Femur (tissue), 1 donor: Measurements from ENCODE around the gene STXBP5L.
"Not testable (repeated sequence)": the region's sequence is repeated elsewhere in the genome, so short reads cannot be mapped to it uniquely, and the experiment has no call there.

ENCODE experiments used
- DNase-seq: peaks from one replicate; pipeline ENCODE4 v3.0.0-alpha.2; 2017

Gene STXBP5L

DNA sequence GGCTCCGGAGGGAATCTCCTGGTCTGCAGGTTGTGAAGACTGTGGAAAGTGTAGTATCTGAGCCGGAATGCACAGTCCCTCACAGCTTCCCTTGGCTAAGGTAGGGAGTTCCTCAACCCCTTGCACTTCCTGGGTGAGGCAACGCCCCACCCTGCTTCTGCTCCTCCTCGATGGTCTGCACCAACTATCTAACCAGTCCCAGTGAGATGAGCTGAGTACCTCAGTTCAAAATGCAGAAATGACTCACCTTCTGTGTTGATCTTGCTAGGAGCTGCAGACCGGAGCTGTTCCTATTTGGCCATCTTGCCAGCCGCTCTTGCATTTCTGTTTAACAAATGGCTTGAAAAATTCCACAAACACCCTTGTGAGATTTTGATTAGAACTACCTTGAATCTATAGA lies 156.1 kb downstream of the STXBP5L start:
- no peak for DNase-seq

DNA sequence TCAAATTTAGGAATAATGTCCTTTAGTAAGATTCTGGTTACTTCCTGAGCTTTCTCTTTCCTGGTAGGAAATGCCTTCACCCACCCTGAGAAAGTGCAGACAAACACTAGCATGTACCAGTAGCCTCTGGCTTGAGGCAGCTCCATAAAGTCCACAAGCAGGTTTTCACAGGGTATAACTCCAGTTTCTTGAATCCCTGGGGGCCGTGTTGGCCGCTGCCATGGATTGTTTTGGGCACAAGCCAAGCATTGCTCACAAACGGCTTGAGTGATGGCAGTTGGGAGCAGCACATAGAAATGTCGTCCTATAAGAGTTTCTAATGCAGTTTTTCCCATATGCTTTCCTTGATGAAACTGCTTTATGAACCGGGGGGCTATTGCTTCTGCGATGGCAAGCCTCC lies 164.1 kb downstream of the STXBP5L start:
- DNase-seq: peak; percentile 32

DNA sequence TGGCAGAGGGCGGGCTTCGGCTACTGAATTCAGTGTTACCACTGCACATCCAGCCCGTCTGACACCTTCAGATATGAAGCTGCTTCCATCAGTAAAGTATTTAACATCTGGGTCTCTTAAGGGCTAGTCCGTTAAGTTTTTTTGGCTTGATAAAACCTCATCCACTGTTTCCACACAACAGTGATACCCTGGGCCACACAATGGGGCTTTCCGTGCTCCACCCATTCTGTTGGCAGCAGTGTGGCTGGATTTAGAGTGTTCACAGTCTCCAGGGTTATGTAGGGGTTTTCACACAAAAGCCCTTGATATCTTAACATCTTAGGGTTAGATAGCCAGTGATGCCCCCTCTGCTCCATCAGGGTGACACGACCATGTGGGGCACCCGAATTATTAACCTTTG lies 165.0 kb downstream of the STXBP5L start:
- no peak for DNase-seq

DNA sequence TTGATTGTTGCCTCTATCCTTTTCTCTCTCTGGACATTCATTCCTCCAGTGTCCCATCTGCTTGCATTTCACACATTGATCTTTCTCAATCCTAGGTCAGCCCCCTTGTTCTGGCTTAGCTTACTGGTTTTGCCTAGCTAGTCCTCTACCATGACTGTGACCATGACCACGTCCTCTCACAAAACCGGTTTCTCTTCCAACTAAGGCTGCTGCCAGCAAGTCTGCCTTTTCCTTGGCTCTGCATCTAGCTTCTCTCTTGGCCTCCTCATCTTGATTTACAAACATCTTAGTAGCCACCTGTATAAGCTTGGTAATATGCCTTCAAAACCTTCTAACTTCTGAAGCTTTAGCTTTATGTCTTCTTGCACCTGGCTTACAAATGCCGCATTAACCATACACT lies 167.2 kb downstream of the STXBP5L start:
- no peak for DNase-seq

DNA sequence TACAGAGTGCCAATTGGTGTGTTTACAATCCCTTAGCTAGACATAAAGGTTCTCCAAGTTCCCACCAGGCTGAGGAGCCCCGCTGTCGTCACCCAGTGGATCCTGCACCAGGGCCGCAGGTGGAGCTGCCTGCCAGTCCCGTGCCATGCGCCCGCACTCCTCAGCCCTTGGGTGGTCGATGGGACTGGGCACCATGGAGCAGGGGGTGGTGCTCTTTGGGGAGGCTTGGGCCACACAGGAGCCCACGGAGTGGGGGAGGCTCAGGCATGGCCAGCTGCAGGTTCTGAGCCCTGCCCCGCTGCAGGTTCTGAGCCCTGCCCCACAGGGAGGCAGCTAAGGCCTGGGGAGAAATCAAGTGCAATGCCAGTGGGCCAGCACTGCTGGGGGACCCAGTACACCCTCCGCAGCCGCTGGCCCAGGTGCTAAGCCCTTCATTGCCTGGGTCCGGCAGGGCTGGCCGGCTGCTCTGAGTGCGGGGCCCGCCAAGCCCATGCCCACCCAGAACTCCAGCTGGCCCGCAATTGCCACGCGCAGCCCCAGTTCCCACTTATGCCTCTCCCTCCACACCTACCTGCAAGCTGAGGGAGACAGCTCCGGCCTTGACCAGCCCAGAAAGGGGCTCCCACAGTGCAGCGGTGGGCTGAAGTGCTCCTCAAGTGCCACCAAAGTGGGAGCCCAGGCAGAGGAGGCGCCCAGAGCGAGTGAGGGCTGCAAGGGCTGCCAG lies 170.5 kb downstream of the STXBP5L start:
- not testable (repeated sequence) for DNase-seq

DNA sequence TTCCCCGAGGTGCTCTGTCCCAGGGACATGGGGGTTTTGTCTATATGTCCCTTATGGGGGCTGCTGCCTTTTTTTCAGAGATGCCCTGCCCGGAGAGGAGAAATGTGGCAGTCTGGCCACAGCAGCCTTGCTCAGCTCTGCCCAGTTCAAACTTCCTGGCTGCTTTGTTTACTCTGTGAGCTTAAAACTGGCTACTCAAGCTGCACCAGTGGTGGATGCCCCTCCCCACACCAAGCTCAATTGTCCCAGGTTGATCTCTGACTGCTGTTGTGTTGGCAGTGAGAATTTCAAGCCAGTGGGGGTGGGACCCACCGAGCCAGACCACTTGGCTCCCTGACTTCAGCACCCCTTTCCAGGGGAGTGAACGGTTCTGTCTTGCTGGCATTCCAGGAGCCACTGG lies 188.9 kb downstream of the STXBP5L start:
- no peak for DNase-seq

DNA sequence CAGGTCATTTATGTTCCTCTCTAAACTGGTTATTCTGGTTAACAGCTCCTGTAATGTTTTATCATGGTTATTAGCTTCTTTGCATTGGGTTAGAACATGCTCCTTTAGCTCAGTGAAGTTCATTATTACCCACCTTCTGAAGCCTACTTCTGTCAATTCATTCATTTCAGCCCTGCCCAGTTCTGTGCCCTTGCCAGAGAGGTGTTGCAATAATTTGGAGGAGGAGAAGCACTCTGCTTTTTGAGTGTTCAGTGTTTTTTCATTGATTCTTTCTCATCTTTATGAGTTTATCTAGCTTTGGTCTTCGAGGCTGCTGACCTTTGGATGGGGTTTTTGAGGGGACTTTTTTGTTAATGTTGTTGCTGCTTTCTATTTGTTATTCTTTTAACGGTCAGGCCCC lies 203.1 kb downstream of the STXBP5L start:
- not testable (repeated sequence) for DNase-seq

DNA sequence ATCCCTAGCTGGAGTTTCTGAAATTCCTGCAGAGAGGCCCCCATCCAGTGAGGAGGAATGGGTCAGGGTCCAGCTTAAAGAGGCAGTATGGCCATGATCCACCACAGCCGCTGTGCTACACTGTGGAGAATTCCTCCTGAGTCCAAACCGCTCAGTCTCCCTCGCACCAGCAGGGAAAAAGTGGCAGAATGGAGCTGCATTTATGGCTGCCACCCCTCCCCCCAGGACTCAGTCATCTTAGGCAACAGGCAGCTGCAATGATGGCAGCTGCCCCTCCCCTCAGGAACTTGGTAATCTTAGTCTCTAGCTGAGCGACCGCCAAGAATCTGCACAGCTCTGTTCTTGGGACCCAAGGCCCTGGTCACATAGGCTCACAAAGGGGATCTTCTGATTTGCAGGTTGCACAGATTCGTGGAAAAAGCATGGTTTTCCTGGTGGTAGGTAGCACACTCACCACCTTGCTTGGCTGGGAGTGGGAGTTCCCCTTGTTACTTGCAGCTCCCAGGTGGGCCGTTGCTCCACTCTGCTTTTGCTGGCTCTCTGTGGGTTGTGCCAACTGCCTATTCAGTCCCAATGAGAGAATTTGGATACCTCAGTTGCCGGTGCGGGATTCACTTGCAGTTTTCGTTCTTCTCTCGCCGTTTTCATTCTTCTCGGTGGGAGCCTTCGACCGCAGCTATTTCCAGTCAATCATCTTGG lies 204.1 kb downstream of the STXBP5L start:
- no peak for DNase-seq

DNA sequence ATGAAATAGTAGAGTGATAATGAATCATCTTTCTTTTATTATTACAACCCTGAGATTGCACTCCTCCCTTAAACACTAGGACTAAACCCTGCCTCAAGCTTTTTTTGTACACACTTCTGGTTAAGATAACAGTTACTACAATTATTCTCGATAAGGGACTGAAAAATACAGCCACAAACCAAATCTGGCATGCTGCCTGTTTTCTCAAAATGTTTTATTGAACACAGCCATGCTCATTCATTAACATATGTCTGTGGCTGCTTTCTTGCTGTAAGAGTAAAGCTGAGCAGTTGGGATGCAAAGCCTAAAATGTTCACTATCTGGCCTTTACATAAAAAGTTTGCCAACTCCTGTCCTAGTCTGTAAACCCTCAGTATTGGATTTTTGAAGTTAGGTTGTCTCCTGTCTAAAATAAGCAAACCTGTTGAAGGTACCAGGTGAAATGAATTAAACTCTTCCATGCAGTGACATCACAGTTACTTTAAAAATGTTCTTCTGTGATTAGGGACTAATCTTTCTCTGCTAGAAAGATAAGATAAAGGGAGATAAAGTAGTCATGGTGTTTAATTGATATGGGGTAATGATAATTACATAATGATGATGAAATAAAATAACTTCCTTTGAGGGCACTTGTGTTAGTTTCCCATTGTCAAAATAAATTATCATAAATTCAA lies 218.2 kb downstream of the STXBP5L start:
- no peak for DNase-seq

DNA sequence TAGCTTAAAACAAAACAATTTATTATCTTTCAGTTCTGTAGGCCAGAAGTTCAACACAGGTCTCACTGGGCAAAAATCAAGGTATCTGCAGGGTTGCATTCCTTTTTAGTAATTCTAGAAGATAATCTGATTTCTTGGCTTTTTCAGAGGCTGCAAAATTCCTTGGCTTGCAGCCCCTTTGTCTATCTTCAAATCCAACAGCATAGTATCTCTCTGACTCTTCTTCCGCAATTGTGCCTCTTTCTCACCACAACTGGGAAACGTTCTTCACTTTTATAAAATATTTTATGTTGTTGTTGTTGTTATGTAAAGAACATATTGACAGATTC lies 218.7 kb downstream of the STXBP5L start:
- no peak for DNase-seq

DNA sequence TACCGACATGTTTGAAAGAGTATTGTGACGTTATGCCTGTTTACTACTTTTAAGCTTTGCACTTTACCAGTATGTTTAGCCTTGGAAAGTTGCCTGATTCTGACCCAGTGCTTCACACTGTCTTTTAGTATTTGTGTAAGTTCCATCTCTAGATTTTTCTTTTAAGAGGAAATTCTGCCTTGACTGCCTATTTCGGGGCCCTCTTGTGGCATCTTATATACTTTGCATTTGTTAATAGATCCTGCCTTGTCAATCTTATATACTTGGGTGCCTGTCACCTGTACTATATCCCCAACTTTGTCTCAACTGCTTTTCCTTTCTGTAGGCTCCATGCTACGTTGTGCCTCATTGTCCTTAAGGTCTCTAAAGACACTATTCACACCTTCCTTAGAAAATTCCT lies 244.6 kb downstream of the STXBP5L start:
- no peak for DNase-seq

DNA sequence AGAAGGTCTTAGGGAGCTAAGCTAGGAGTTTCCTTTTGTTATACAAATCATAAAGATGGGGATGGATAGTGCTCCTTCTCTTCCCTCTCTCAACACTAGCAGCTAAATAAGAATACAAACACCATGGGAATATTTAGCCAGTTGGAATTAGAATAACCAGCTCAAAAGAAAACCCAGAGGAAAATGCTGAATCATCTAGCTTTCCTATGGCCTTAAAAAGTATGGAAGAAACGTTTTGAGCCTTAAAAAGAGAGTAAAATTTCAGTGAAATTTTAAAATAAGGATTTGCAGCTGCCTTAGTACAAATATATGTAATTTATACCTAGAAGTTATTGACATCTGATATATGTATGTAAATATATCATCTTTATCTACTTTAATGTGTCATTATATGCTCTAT lies 245.8 kb downstream of the STXBP5L start:
- no peak for DNase-seq

DNA sequence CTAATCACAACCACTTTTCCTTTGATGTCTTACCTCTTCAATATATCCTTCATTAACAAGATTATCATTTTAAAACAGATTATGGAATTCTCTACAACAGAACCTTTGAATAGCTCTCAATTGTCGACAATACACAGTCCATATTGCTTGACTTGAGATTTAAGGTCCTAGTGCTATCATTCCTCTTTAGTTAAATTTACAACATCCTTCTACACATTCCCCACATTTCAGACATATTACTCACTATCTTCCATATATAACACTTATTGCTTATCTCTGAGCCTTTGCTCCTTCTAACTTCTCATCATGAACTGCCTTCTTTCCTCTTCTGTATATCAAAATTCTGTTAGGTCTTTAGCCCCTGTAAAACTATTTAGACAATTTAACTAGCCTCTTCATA lies 247.0 kb downstream of the STXBP5L start:
- DNase-seq: no peak

DNA sequence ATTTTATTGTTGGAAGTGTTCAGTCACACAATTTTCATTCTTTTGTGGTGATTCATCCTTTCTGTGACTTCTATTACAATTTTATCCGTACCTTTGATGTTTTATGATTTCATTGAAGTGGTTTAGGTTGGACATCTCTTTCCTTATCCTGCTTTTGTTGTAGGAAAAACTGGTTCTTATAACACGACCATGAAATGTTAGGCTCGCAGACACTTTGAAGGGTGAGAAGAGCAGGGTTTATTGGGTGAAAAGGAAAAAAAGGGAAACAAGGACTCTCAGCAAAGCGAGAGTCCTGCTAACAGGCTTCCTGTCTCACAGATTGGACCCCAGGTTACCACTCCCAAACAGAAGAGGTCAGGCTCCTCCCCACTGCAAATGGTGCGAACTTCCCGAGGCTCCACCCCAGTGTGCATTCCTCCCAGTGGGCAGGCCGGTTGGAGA lies 257.4 kb downstream of the STXBP5L start:
- no peak for DNase-seq

DNA sequence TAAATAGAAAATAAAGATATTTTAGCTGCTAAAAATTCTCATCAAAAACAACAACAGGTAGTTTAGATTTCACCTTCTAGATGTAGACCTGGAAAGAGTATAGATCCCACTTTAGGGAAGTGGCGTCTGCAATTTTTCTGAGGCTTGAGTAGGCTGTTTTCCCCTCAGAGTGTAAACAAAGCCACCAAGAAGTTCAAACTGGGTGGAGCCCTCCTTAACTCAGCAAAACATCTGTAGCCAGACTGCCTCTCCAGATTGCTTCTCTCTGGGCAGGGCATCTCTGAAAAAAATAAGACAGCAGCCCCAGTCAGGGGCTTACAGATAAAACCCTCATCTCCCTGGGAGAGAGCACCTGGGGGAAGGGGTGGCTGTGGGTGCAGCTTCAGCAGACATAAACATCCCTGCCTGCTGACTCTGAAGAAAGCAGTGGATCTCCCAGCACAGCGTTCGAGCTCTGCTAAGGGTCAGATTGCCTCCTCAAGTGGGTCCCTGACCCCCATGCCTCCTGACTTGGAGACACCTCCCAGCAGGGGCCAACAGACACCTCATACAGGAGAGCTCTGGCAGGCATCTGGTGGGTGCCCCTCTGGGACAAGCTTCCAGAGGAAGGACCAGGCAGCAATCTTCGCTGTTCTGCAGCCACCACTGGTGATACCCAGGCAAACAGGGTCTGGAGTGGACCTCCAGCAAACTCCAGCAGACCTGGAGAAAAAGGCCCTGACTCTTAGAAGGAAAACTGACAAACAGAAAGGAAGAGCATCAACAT lies 259.6 kb downstream of the STXBP5L start:
- DNase-seq: no peak

DNA sequence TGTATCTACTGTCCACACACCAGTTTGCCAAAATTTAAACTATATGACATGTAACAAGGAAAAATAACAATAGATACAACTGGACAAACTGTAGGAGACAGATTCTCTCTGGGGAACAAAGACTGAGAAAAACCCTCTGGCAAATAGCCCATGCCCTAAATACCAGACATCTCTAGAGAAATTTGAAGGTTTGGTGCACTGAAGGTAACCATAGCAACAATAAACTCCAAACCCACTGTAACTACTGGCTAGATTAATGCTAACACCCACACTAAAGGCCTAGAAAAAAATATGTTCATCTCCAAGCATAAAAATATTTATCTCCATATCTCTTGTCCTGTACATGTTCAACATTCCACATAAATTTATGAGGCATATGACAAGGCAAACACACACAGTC lies 267.1 kb downstream of the STXBP5L start:
- no peak for DNase-seq

DNA sequence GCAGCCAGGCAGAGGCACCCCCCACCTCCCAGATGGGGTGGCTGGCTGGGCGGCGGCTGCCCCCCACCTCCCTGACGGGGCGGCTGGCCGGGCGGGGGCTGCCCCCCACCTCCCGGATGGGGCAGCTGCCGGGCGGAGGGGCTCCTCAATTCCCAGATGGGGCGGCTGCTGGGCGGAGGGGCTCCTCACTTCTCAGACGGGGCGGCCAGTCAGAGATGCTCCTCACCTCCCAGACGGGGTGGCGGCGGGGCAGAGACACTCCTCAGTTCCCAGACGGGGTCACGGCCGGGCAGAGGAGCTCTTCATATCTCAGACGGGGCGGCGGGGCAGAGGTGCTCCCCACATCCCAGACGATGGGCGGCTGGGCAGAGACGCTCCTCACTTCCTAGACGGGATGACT lies 282.6 kb downstream of the STXBP5L start:
- not testable (repeated sequence) for DNase-seq

DNA sequence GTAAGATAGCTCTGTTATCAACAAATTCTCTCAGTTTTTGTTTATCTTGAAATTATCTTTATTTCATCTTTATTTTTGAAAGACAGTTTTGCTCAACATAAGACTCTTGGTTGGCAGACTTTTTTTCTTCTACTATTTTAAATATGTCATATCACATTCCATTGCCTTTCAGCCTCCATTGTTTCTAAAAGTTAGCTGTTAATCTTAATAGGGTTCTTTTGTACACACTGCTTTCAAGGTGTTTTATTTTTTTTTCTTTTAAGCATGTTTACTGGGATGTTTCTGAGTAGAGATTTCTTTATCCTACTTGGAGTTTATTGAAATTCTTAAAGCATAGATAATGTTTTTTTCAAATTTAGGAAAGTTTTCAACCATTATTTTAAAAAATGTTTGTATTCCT lies 294.6 kb downstream of the STXBP5L start:
- no peak for DNase-seq

DNA sequence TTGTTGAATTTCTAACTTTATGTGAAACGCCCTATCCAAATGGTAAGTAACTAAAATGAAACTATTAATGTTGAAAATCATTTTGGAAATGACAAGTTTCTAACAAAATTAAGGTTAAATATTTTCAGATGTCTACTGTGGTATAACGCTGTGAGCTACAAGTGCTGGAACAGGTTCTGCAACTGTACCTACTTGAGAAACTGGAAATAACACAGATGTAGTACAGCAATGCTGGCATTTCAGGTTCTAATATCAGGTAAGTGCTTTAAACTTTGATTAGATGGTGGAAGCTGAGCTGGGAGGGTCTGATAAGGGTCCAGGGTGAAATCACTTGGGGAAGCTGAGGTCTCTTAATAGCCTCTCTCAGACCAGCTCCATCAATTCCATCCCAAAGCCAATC lies 315.1 kb downstream of the STXBP5L start:
- DNase-seq: no peak

DNA sequence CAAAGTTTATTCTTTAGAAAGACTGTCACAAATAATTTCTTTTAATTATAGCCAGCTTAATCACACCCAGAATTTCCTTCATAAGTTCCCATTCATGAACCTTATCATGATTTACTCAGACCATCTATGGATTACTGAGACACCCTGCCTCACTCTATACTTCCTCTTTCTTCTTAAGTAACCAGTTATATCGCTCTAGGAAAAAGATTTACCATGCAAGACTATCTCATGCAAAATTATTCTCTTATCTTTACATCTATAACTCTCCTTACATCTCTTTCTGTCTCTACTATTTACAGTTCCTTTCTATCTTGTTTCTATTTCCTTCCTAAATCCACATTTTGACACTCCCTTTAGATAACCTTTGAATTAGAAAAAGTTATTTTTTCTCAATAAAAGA lies 321.0 kb downstream of the STXBP5L start:
- DNase-seq: no peak

DNA sequence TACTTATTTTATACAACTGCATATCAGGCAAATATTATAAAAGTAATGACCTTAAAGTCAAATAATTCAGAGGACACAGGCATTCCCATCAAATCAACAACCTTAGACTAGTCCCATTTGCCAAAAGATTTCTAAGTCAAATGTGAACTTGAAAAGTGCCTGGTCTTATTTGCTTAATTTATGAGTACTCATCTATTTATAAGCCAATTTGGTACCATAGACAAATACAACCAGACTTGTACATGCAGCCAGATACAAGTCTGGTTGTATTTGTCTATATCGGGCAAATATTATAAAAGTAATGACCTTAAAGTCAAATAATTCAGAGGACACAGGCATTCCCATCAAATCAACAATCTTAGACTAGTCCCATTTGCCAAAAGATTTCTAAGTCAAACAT lies 322.2 kb downstream of the STXBP5L start:
- DNase-seq: not testable (repeated sequence)

DNA sequence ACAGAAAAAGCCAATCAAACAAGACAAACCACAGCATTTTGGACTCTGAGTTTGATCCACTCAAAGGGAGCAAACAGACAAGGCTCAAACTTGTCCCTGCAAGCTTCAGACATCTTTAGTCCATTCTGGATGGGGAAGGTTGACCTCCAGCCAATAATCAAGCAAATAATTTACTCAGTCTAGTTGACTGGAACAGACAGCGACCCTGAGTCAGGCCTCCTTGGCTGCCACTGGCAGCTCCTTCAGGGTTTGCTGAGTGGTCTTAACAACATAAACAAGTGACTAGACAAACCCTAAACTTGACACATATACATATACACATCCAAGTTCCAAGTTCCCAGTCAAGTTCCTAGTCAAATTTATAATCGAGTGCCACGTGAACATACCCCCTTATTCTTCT lies 323.9 kb downstream of the STXBP5L start:
- DNase-seq: no peak
